CD4-positive, alpha-beta T cell treated with Interleukin-4 for 1 hour (primary cell): ENCODE data around the gene PIBF1.
"Not testable (repeated sequence)": the region's sequence is repeated elsewhere in the genome, so short reads cannot be mapped to it uniquely, and the experiment has no call there.

Experiments
- DNase-seq, 2 donors: peaks; one replicate each; pipeline ENCODE4 v3.0.0-alpha.2; 2020 to 2022

Gene PIBF1

DNA sequence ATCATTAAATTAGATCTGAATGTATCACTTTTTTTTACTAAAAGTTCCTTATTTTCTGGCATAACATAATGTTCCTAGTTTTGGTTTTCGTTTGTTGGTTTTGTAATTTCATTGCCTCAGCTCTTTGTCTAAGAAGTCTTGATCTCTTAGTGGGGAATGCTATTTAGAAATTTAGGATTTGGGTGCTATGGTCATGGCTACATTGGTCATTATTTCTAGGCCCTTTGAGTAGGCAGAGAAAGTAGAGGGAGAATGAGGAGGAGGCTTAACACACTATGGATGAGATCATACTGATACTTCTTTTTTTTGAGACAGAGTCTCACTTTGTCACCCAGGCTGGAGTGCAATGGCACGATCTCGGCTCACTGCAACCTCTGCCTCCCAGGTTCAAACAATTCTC, 41.8 kb downstream of the PIBF1 start:
- no peak for DNase-seq

DNA sequence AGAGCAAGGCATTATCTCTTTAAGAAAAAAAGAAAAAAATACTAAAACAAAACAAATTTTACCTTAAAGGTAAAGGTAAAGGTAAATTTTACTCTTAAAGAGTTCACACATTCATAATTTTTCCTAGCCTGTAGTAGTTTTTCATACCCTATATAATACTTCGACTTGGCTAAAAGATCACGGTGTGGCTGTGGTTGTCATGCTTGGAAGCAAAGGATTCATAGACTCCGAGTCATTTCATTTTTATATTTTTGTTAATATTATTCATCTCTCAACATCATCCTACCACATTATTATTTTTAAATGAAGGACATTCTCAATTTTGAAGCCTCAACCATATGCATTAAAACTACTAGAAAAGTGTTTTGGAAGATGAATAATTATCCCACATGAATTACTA, 52.7 kb downstream of the PIBF1 start:
- DNase-seq: no peak

DNA sequence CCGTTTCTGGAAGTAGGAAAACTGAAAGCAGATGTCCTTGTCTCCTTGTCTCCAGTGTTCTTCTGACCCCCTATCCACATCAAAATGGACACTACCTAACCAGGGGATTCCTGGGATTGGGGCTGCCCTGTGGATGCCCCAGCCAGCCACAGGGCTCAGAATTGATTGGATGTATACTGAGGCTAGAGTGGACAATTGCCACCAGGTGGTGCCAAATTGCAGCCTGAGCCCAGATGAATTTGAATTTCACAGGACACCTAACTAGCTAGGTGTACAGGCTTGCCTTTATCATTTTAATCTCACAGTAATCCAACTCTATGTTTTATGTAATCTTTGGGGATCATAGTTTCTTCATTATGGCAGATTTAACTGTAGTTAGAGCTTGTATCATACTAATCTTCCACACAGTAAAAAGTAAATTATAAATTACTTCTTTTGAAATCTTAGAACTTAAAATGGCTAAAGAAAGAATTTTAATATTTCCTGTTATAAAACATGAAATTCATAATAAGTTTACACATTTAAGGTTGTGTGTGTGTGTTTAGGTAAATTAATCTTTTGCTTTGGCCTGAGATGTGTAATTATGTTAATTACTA, 58.0 kb downstream of the PIBF1 start:
- peak; percentile 14 to 43 for DNase-seq

DNA sequence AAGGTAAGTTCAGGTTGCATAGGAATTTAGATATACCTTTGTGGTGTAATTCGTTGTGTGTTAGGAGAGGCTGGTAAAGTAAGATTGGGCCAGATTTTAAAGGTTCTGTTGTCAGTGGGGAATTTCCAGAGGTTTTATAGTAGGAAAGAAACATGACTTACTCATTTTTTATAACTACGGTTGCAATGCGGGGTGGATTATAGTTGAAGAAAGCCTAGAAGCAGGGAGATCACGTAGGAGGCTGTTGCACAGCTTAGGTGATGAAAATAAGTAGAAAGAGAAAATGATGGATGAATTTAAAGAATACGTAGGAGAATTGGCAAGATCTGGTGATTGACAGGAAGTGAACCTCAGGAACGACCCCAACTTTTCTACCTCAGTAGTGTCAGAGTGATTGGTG, 61.1 kb downstream of the PIBF1 start:
- DNase-seq: no peak

DNA sequence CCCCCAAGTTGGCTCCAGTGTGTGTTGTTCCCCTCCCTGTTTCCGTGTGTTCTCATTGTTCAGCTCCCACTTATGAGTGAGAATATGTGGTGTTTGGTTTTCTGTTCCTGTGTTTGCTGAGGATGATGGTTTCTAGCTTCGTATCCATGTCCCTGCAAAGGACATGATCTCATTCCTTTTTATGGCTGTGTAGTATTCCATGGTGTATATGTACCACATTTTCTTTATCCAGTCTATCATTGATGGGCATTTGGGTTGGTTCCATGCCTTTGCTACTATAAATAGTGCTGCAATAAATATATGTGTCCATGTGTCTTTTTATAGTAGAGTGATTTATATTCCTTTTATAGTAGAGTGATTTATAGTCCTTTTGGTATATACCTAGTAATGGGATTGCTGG, 63.2 kb downstream of the PIBF1 start:
- DNase-seq: not testable (repeated sequence)

DNA sequence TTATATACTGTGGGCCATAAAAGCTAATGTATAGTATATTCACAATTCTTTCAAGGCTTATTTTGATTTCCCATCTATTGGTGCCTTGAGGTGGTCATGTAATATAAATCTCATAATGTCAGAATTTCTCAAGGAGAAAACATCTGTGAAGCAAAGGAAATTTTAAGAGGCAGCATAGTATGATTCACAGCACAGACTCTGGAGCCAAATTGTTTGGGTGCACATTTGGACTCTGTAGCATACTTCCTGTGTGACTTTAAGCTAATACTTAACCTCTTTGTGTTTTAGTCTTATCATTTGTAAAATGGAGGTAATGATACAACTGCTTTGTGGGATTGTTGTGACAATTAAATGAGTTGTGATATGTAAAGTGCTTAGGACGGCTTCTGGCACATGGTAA, 67.6 kb downstream of the PIBF1 start:
- DNase-seq: no peak

DNA sequence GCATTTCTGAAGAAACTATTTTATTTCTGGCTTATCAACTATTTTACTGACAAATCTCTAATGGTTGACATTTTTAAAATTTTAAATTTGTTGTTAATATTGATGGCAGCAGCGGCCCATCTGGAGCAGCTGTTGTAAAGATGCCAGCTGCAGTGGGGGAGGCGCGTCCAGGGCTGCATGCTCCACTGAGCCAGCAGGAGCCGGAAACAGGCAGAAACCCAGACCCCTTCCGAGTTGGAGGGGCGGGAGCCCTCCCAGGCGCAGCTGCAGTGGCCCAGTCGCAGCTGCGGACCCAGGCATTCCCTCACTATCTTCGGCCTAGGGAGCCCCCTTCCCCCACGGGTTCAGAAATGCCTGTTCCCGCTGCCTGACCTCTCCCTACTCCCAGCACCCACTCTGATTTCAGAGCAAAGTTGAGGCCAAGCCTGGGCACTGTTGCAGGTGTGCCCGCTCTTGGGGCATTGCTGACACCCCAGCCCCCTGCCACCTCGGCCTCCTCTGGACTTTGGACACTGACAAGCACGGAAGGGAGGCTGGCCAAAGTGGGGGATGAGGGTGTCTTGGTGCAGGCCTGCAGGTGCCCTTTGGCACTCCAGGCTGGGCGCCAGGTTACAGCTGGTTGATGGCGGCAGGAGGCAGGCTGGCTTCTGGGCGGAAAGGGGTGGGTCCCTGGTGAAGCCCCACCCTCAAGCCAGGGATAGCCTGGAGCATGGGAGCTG, 69.2 kb downstream of the PIBF1 start:
- no peak for DNase-seq

DNA sequence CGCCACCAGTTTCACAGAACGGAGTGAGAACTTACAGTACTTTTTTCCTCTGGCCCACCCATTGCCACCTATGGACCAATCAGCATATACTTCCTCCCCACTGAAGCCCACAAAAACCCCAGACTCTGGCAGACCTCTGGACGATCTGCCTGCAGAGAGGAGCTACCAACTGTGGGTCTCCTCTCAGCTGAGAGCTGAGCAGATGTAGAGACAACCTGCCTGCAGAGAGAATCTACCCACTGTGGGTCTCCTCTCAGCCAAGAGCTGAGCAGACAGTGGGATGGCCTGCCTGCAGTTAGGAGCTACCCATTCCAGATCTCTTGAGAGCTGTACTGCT, 69.7 kb downstream of the PIBF1 start:
- DNase-seq: no peak

DNA sequence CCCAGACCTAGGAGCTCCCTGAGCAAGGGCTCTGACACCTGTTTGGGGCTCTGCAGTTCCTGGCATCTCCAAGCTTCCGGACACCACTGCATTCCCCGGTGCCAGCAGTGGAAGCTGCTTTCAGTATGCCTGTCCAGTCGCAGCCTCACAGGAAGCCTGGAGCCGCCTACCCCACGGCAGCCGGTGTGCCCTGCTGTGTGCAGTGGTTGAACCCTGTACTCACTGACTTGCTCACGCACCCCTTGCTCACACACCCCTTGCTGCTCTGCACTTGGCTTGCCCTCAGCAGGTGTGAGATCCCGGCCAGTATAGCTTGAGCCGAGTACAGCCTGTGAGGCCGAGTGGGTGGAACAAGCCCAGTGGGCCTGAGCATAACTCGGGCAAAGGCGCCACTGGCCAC, 70.3 kb downstream of the PIBF1 start:
- DNase-seq: no peak

DNA sequence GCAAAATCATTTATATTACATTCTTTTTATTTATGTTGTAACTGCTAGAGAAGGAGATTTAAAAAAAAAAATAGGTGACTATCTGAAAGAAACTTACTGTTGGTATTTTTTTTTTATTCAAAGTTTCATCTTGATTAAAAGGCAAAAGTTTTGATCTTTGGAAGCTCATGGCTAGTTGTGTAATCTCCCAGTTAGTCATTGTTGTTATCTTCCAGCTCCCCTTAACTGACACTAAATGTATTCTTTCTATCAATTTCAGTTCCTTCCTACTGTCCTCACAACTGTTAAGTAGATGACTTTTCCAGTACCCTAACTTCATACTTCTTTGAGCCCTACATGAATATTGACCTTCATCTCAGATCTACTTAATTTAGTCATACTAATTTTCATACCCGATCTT, 71.1 kb downstream of the PIBF1 start:
- no peak for DNase-seq

DNA sequence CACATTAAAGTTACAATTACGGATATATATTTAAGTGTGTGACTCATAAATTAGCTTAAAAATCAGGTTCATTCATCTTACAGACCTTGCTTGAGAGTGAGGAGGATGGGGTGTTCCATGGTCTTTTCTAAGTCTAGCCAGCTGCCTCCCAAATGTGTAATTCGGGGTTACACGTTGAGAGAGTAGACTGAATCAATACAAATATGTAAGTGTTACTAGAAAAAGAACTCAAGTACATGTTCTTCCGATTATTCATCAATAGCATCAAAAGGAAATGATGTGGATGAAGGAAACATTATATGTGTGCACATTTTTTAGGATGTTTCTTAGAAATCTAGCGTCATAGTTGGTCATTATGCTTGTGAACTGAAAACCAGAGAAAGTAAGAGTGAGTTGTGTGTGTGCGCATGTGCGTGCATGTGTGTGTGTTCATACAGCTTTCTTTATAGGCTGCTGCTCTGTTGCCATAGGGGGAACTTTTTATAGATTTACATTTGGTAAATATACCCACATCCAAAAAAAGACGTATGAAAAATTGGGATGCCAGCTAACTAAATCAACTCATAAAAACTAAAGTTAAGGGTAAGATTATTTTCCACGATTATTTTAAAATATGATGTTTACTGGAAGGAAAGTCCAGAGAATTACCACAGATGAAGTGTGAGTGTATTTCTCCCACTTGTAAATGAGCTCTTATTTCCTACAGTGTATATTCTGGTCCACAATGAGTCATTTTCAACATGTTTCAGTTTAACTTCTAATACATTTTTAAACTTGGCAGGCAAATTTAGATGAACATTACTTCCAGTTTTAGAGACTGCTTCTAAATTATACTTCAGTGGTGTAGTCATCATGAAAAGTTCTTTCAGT, 82.4 kb downstream of the PIBF1 start:
- DNase-seq: no peak

DNA sequence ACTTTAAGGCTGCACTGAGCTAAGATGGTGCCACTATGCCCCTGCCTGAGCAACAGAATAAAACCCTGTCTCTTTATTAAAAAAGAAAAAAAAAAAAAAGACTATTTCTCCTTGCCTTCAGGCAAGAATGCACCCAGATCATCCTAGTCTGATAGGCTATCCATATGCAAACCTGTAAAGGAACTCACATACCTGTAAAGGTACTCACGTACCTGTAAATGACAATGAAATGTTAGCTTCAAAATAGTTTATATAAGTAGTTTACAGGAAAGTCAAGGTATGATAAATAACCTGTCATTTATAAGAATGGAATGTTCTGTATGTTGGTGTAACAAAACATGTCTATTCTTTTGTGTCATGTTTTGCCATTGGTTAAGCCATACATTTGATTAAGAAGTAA, 86.3 kb downstream of the PIBF1 start:
- DNase-seq: no peak

DNA sequence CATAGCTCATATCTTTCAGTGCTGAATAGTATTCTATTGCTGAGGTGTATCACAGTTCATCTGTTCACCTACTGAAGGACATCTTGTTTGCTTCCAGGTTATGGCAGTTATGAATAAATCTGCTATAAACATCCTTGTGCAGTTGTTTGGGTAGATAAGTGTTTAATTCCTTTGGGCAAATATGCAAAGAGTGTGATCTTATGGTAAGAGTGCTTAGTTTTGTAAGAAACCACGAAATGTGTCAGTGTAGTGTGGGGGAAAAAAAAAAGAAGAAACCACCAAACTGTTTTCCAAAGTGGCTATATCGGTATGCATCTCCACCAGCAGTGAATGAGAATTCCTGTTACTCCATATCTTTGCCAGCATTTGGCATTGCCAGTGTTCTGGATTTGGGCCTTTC, 93.3 kb downstream of the PIBF1 start:
- no peak for DNase-seq

DNA sequence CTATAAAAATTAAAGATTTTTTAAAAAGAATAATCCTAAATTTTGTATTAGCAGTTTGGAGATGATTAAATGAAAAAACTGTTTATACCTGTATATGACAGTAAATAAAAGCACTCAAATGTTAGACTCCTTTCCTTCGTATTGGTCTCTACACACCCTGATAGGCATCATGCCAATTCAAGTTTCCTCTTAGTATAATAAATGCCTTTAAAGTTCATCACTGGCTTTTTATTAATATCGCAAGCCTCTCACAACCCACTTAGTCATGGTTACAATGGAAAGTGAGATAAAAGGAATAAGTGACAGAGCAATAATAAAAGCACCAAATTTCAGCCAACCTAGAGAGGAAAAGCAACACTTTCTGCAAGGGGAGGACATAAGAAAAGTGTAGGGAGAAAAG, 102.2 kb downstream of the PIBF1 start:
- DNase-seq: no peak

DNA sequence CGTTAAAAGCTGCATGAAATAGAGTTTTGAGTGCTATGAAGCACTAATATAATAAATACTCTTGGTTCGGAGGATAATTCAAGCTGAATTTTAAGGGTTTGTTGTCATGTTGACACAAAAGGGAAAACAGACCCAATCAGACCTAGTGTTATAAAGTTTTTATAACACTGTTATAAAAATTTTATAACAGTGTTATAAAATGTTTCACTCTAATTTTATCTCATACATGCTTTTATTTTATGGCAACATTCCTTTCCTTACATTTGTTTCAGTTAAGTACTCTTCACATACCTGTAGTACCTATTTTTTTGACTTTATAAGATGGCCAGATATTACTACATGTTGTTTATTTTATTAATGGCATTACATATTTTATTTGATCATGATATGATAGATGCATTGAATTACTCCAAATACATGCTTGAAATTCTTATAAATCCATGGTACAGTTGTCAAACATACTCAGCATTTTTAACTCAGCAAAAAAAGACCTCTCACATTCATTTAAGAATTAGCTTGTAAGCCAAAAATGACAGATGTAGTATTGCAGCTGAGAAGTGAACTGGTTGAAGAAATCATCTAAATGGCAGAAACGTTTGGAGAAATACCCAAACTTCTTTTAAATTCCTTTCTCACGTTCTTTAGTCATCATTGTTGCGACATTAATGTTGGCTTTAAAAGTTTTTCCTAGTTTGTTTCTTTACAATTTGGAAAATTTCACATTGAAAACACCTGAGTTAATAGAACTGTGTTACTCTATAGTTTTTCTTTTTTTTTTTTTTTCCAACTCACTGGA, 104.5 kb downstream of the PIBF1 start:
- no peak for DNase-seq

DNA sequence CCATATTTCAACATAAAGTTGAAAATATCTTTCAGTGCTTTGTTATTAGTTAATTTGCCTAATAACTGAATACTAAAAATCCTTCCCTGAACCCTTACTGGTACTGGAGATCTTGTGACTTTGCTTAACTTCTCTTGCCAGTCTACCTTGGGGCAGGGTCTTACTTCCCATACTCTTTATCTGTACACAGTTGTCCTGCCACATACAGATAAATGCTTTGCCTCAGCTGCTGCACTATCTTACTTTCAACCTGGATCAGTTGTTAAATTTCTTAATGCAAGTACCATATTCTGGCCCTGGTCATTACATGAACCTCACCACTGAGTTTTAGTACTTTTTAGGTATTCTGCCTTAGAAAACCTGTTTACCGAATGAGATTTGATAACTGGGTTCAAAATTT, 107.6 kb downstream of the PIBF1 start:
- DNase-seq: no peak

DNA sequence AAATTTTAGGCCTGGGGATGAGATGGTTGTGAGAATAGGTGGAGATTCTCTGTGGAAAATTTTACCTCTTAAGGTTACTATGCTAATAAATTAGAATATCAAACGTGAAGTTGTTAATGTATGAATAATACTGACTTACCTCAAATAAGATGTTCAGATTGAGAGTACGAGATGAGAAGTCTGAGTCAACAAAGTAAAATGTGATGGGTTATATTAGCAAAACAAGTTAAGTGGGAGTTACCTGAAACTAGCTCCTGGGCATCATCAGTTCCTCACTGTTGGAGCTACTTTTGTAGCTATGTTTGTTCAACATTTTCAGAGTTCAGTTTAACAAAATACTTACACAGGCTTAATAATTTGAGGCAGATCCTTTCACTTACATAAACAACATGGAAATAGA, 108.6 kb downstream of the PIBF1 start:
- no peak for DNase-seq

DNA sequence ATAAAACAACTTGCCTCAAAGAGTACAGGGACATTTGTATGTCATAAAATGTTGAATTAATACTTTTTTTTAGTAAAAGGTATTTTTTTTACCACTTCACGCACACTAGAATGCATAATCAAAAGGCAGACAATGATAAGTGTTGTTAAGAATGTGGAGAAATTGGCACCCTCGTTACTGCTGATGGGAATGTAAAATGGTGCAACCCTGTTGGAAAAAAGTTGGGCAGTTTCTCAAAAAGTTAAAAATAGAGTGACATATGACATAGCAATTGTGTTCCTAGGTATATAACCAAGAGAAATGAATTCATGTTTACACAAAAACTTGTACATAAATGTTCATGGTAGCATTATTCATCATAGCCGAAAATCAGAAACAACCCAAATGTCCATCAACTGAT, 109.5 kb downstream of the PIBF1 start:
- DNase-seq: no peak

DNA sequence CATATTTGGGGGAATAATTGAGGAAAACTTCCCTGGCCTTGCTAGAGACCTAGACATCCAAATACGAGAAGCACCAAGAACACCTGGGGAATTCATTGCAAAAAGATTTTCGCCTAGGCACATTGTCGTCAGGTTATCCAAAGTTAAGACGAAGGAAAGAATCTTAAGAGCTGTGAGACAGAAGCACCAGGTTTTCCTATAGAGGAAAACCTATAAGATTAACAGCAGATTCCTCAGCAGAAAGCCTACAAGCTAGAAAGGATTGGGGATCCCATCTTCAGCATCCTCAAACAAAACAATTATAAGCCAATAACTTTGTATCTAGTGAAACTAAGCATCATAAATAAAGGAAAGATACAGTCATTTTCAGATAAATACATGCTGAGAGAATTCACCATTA, 114.9 kb downstream of the PIBF1 start:
- DNase-seq: no peak

DNA sequence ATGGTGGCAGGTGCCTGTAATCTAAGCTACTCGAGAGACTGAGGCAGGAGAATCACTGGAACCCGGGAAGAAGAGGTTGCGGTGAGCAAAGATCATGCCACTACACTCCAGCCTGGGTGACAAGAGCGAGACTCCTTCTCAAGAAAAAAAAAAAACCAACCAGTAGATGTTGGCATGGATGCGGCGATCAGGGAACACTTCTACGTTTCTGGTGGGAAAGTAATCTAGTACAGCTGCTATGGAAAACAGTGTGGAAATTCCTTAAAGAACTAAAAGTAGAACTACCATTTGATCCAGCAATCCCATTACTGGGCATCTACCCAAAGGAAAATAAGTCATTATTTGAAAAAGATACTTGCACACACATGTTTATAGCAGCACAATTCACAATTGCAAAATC, 119.6 kb downstream of the PIBF1 start:
- DNase-seq: not testable (repeated sequence)

DNA sequence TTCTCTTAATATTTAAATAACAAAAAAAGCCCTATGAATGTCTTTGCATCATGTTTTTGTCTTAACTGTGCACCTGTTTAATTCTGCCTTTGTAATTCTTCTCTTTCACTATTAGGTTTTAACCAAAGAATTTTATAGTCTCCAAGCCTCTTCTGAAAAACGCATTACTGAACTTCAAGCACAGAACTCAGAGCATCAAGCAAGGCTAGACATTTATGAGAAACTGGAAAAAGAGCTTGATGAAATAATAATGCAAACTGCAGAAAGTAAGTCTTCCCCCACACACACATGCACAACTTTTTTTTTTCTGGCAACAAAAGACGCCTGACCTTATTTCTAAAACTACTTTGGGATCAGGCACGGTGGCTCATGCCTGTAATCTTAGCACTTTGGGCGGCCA, 126.5 kb downstream of the PIBF1 start:
- DNase-seq: no peak

DNA sequence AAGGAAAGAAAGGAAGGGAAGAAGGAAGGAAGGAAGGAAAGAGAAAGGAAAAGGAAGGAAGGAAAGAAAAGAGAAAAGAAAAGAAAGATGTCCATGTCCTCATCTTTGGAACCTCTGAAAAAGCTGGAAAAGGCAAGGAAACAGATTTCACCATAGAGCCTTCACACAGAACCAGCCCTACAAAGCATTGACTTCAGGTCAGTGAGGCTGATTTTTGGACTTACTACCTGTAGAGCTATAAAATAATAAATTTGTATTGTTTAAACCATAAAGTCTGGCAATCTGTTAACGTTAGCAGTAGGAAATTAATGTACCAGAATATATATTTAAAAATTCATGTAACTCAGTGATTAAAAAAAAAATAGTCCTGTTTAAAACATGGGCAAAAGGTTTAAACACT, 130.0 kb downstream of the PIBF1 start:
- DNase-seq: no peak

DNA sequence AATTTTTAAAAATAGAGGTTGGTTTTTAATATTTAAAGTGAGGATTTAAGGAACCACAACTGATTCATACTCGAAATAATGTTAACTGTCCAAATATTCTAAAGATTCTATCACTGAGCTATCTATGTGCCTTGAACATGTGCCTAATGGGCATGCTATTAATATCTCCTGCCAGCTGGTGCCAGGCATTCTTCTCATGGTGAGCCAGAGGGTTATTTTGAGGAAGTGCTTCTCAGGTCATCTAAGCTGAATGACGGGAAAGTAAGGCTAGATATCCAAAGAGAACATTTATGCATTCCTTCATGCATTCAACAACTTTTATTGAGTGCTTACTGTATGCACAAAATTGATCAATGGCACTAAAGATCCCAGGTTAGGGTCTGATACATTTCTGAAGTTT, 138.2 kb downstream of the PIBF1 start:
- no peak for DNase-seq

DNA sequence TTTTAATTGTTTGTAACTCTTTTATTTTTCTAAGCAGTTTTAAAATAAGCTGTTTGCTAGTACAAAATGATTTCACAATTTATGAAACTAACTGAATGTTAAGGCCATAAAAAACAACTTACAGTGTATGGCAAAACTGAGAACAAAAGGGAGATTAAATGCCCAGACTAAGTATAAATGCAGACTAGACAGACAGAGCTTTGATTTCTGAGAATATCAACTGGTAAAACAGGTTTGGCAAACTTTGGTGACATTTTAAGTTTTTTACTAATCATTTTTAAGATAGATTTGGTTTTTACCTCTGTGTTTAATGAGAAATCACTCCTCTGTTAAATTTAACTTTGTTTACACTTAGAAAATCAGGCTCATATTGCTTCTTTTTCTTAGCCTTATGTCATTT, 149.4 kb downstream of the PIBF1 start:
- no peak for DNase-seq
